Measurements from ENCODE around the gene PAPOLB.

PAPOLB gene

GRCh38 chr7:4808565-4808964, 53.3 kb downstream of the PAPOLB start:
- H3K9me3 ChIP-seq = no peaks in the 10 kb centered on the region; the same call in 1 of the 2 replicates
- peak overlapping the region; percentile 97 for H3K9ac ChIP-seq
- peak overlapping the region; percentile 65 for H3K4me3 ChIP-seq
- H3K27ac ChIP-seq = peak overlapping the region; percentile 99
- H3K36me3 ChIP-seq = peaks cover 20% of the 10 kb centered on the region
- no peak for TF ChIP-seq Cebpa-rat (IDR thresholded peaks at IDR 0.05)
- H4K20me1 ChIP-seq = no peaks in the 10 kb centered on the region
- H3K27me3 ChIP-seq = no peaks in the 10 kb centered on the region
- H3K4me1 ChIP-seq = peaks cover 89% of the 10 kb centered on the region
- peak overlapping the region; percentile 97 for H3K4me2 ChIP-seq

GRCh38 chr7:4808026-4808425, 53.8 kb downstream of the PAPOLB start:
- H3K27ac ChIP-seq = peak overlapping the region; percentile 99
- peaks cover 88% of the 10 kb centered on the region for H3K4me1 ChIP-seq
- H3K9me3 ChIP-seq = no peaks in the 10 kb centered on the region; the same call in 1 of the 2 replicates
- H3K4me2 ChIP-seq = peak overlapping the region; percentile 97
- TF ChIP-seq Cebpa-rat (IDR thresholded peaks at IDR 0.05) = no peak
- peaks cover 20% of the 10 kb centered on the region for H3K36me3 ChIP-seq
- H3K27me3 ChIP-seq = no peaks in the 10 kb centered on the region
- peak overlapping the region; percentile 97 for H3K9ac ChIP-seq
- H4K20me1 ChIP-seq = no peaks in the 10 kb centered on the region
- H3K4me3 ChIP-seq = peak overlapping the region; percentile 65

Data from BLaER1 (cell line).